ENCODE measurements around the gene ACSL5. TPM values are rescaled to one million over a fixed set of nuclear protein-coding genes. Genes with fewer than 3 reads are reported as not detected.

Gene ACSL5
- total and polyA plus RNA-seq, 2 of the 8 experiments (the other 6 are each of a cell fraction or from before 2014, with no cell fraction given): not detected

DNA sequence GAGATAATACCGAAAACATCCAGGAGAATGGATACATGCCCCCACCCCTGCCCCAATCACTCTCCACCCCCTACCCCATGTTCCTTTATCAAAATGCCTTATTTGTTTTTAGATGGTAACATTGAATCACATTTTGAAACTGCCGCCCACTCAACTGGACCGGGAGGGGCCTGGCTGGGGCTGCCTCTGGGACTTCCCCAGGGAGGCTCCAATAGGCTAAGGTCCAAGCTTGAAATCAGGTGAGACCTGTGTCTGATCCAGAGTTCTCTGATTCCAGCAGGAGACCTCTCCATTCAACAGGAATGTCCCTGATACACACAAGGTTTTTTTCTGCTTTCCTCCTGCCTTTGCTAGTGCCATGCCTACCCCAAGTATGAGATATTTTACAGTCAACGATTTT is 43.8 kb upstream of the ACSL5 start (continued):
- TF ChIP-seq FOSL1 (IDR thresholded peaks at IDR 0.05; ENCODE audit: insufficient read depth, low read depth, low read length): no peak
- no peak for TF ChIP-seq TAF1 (IDR thresholded peaks at IDR 0.05; ENCODE audit: low read depth, low read length)
